ENCODE measurements around the gene GTF2I.
"Not testable (repeated sequence)": the region's sequence is repeated elsewhere in the genome, so short reads cannot be mapped to it uniquely, and the experiment has no call there.

Gene GTF2I

GRCh38 chr7:74657692-74658177 lies at the start of gene GTF2I:
Gene GTF2I, plus strand, starts transcription at chr7:74657718. Its CDS starts 31,411 bp downstream, at chr7:74689129.
- DNase-seq: peak in 1 of 2 experiments; percentile 33

DNA sequence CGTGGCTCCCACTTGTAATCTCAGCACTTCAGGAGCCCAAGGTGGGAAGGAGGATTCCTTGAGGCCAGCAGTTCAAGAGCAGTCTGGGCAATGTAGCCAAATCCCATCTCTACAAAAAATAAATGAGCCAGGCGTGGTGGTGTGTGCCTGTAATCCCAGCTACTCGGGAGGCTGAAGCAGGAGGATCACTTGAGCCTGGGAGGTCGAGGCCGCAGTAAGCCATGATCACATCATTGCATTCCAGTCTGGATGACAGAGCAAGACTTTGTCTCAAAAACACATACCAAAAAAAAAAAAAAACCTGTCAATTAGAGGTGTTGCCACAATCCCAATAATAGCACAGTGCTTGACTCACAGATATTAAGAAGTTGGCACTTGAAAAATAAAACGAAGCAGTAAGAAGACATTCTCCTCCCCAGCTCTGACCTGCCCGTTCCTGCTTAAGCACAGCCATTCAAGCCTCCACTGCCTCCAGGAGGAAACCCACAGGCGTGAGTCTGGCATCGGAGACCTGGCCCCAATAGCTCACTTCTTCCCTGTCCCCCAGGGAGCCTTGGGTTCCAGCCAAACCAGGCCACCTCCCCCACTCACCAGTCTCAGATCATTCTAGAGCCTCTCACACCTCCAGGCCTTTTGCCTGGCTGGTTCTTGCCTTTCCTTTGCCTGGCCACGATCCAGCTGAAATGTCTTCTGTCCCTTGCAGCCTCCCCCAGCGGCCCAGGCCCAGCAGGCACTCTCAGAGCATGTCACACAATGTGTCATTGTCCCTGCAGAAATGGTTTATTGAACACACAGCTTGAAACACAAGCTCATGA lies 45.3 kb upstream of the GTF2I start:
- DNase-seq: no peak

- DNase-seq: no peak
These were observed 41.4 kb upstream of the GTF2I start for GRCh38 chr7:74615933-74616780.

GRCh38 chr7:74617180-74617744 lies 40.3 kb upstream of the GTF2I start:
- DNase-seq: no peak

DNA sequence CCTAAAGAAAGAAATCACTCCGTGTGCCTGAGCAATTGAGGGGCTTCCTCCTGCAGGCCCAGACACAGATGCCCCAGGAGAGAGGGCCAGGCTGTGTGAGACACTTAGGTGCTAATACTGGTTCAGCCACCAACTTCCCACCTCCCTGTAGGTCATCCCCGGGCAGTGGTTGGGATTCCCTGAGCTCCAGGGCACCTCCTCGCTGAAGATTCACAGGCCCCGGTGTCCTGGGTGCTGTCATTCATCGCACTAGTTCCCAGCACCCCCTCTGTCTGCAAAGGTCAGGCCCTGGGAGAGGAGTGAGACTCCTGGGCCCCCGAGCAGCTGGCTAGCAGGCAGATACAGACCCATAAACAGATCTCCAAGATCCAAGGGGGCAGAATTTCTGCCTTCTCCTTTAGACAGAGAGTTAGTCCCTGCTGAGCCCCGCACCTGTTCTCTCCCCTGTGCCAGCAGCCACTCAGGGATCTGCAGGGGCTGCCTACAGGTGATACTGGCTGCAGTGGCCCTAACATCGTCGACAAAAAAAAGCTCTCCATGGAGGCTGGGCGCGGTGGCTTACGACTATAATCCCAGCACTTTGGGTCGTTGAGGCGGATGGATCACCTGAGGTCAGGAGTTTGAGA lies 38.2 kb upstream of the GTF2I start:
- no peak for DNase-seq

GRCh38 chr7:74622228-74622749 lies 35.2 kb upstream of the GTF2I start:
- no peak for DNase-seq

DNA sequence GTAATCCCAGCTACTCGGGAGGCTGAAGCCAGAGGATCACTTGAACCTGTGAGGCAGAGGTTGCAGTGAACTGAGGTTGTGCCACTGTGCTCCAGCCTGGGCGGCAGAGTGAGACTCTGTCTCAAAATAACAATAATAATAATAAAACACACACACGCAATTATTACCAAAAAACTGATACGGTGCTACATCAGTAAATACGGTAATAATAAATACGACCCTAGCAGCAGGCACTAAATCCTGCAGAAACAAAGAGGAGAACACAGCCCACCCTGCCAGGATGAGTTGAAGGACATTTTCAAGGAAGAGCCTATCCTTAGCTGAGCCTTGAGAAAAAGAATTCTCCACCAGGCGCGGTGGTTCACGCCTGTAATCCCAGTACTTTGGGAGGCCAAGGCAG lies 34.4 kb upstream of the GTF2I start:
- DNase-seq: no peak

GRCh38 chr7:74625446-74625845 lies 32.1 kb upstream of the GTF2I start:
- DNase-seq: no peak

- DNase-seq: no peak
These were observed 29.7 kb upstream of the GTF2I start for GRCh38 chr7:74627661-74628411.

- no peak for DNase-seq
These were observed 25.0 kb upstream of the GTF2I start for GRCh38 chr7:74632505-74632904.

DNA sequence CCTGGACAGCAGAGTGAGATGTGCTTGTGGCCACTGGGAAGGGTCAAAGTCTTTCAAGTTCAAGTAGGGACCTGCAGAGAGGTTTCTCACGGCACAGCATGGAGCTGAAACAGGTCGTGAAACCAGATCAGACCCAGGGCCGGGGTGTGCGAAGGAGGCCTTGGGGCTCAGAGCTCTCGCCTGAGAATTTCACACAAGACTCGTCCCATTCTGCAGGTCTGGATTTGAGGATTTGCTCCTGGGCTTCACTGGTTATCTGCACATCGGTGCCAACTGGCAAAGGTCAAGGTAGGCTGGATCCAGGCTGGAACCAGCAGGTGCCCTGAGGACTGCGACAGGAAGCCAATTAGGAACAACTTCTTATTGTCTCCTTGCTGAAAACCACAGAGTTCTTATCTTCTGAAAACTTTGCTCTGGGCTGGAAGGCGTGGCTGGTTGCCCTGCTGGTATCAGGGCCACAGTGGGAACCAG lies 24.0 kb upstream of the GTF2I start:
- no peak for DNase-seq

DNA sequence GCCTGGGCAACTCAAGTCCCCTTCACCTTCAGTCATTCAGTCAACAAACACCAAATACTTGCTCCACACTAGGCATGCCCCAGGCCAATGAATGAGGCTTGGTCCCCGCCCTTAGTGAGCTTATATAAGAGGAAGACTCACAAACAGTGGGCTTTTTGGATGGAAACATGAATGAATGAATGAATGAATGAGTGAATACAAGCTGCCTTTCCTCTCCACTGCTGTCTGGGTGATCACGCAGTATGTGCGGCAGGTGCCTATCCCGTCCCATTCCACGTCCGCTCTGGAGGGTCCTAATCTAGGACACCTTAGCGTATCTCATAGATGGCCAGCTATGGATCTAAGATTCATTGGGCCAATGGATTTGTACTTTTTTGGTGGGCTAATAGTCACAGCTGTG lies 19.8 kb upstream of the GTF2I start:
- no peak for DNase-seq

GRCh38 chr7:74650055-74650454 lies 7.5 kb upstream of the GTF2I start:
- not testable (repeated sequence) for DNase-seq

DNA sequence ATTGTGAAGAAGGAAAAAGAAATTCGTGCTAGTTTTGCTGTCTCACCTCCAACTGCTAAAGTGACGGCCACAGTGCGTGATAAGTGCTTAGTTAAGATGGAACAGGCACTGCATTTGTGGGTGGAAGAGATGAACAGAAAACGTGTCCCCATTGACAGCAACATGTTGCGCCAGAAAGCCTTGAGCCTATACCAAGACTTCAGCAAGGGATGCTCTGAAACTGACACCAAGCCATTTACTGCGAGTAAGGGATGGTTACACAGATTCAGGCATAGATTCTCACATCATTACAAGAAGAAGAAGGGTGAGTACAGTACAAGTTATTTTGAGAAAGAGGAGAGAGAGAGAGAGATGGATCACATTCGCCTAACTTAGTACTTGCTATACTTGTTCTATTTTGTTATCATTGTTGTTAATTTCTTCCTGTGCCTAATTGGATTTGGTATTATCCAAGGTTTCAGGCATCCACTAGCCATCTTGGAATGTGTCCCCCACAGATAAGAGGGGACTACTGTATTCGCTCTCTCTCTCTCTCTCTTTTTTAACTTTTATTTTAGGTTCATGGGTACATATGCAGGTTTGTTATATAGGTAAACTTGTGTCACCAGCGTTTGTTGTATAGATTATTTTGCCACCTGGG lies 6.9 kb upstream of the GTF2I start:
- DNase-seq: not testable (repeated sequence)

DNA sequence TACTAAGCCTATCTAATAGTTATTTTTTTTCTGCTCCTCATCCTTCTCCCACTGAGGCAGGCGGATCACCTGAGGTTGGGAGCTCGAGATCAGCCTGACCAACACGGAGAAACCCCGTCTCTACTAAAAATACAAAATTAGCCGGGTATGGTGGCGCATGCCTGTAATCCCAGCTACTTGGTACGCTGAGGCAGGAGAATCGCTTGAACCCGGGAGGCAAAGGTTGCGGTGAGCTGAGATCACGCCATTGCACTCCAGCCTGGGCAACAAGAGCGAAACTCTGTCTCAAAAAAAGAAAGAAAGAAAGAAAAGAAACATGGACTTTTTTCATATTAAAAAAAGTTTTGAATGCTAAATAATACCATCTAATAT lies 6.4 kb upstream of the GTF2I start:
- DNase-seq: not testable (repeated sequence)

DNA sequence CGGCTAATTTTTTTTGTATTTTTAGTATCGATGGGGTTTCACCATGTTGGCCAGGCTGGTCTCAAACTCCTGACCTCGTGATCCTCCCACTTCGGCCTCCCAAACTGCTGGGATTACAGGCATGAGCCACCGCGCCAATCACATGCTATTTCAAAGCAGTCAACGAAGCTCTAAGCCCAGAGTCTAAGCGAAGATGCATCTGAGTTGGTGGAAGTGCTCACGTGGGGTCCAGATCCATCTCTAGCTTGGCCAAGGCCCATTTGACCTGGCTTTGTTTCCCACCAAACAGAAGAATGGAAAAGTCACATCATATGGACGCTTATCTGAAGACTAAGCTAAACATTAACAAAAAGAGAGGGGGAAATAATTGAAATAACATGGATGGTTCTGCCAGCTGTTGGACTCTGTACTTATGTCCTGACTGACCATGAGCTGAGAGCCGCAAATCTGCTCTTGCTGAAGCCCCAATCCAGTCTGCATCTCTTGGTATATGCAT lies 3.8 kb upstream of the GTF2I start:
- no peak for DNase-seq

DNA sequence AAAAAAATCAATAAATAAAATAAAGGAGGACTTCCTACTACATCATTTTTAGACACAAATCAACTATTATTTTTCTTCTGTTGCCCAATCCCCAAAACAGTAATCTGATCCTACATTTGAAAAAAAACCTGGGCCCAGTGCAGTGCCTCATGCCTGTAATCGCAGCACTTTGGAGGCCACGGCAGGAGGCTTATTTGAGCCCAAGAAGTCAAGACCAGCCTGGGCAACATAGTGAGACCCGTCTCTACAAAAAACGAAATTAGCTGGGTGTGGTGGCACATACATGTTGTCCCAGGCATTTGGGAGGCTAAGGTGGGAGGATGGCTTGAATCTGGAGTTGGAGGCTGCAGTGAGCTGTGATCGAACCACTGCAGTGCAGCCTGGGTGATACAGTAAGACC lies 2.7 kb upstream of the GTF2I start:
- no peak for DNase-seq

GRCh38 chr7:74655324-74655723 lies 2.2 kb upstream of the GTF2I start:
- DNase-seq: no peak

- DNase-seq: no peak
These were observed 1.6 kb upstream of the GTF2I start for GRCh38 chr7:74655768-74656440.

DNA sequence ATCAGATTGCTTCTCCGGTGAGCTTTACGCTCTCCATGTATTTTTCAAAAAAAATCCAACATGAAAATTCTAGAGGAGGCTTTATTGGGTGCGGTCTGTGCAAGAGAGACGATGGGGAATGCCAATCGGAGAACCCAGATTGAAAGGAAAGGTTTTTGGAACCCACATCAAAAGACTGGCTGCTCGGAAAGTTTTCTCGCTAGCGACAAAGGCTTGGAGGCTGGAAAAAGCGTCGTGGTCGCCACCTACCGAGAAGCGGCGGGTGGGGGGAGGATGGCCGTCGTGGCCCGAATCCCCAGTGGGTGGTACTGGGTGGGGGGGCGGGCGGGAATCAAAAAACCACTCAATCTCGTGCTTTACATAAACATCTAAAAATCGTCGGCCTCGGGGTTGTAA lies 1.1 kb upstream of the GTF2I start:
- DNase-seq: peak in 1 of 2 experiments; percentile 21
